Measurements from ENCODE around the gene PRRG4. TPM values are rescaled to one million over a fixed set of nuclear protein-coding genes. Genes with fewer than 3 reads are reported as not detected.
"Not testable (repeated sequence)": the region's sequence is repeated elsewhere in the genome, so short reads cannot be mapped to it uniquely, and the experiment has no call there.

Gene PRRG4
- total RNA-seq, 1 donor = 0.36 TPM

- Histone ChIP-seq H3K36me3 (ENCODE audit: insufficient read depth, low read length) (no peaks in the 10 kb centered on the region), H3K79me2 (ENCODE audit: insufficient read depth, low read length) (no peaks in the 10 kb centered on the region), H4K20me1 (ENCODE audit: insufficient read depth, low read length) (no peaks in the 10 kb centered on the region), H3K27me3 (ENCODE audit: insufficient read depth, low read length) (no peaks in the 10 kb centered on the region), H3K4me1 (ENCODE audit: insufficient read depth, low read length) (peaks cover 4% of the 10 kb centered on the region), H3K27ac (ENCODE audit: low read depth, low read length) (no peak overlapping the region), H3K4me3 (ENCODE audit: insufficient read depth, low read length) (no peak overlapping the region), H3K9me3 (ENCODE audit: low read depth, low read length) (no peaks in the 10 kb centered on the region), H2AFZ (ENCODE audit: low read length) (no peak overlapping the region), H3K4me2 (ENCODE audit: insufficient read depth, low read length) (no peak overlapping the region)
- peak; percentile 68 for DNase-seq (ENCODE audit: insufficient read length, low spot score, missing footprints)
- peak; percentile 60 for TF ChIP-seq CTCF (IDR thresholded peaks at IDR 0.05; ENCODE audit: extremely low read depth, low read depth, low read length)
Observed at GRCh38 chr11:32884770-32885384, 55.1 kb downstream of the PRRG4 start.

- TF ChIP-seq CTCF (IDR thresholded peaks at IDR 0.05; ENCODE audit: extremely low read depth, low read depth, low read length) = no peak
- no peak for DNase-seq (ENCODE audit: insufficient read length, low spot score, missing footprints)
- Histone ChIP-seq H4K20me1 (ENCODE audit: insufficient read depth, low read length) (no peaks in the 10 kb centered on the region), H3K27me3 (ENCODE audit: insufficient read depth, low read length) (no peaks in the 10 kb centered on the region), H3K4me1 (ENCODE audit: insufficient read depth, low read length) (peaks cover 4% of the 10 kb centered on the region), H3K79me2 (ENCODE audit: insufficient read depth, low read length) (no peaks in the 10 kb centered on the region), H3K4me3 (ENCODE audit: insufficient read depth, low read length) (no peak overlapping the region), H3K36me3 (ENCODE audit: insufficient read depth, low read length) (no peaks in the 10 kb centered on the region), H3K27ac (ENCODE audit: low read depth, low read length) (no peak overlapping the region), H3K4me2 (ENCODE audit: insufficient read depth, low read length) (no peak overlapping the region), H2AFZ (ENCODE audit: low read length) (no peak overlapping the region), H3K9me3 (ENCODE audit: low read depth, low read length) (no peaks in the 10 kb centered on the region)
Observed at GRCh38 chr11:32885556-32885955, 55.8 kb downstream of the PRRG4 start.

GRCh38 chr11:32886180-32886579, 56.5 kb downstream of the PRRG4 start:
- no peak for TF ChIP-seq CTCF (IDR thresholded peaks at IDR 0.05; ENCODE audit: extremely low read depth, low read depth, low read length)
- no peaks in the 10 kb centered on the region for H3K79me2 ChIP-seq (ENCODE audit: insufficient read depth, low read length)
- no peaks in the 10 kb centered on the region for H3K27me3 ChIP-seq (ENCODE audit: insufficient read depth, low read length)
- H2AFZ ChIP-seq (ENCODE audit: low read length) = no peak overlapping the region
- H3K9me3 ChIP-seq (ENCODE audit: low read depth, low read length) = no peaks in the 10 kb centered on the region
- no peak overlapping the region for H3K4me3 ChIP-seq (ENCODE audit: insufficient read depth, low read length)
- H3K4me2 ChIP-seq (ENCODE audit: insufficient read depth, low read length) = no peak overlapping the region
- H3K27ac ChIP-seq (ENCODE audit: low read depth, low read length) = no peak overlapping the region
- no peak for DNase-seq (ENCODE audit: insufficient read length, low spot score, missing footprints)
- H3K36me3 ChIP-seq (ENCODE audit: insufficient read depth, low read length) = no peaks in the 10 kb centered on the region
- peaks cover 4% of the 10 kb centered on the region for H3K4me1 ChIP-seq (ENCODE audit: insufficient read depth, low read length)
- H4K20me1 ChIP-seq (ENCODE audit: insufficient read depth, low read length) = no peaks in the 10 kb centered on the region

- H3K27me3 ChIP-seq (ENCODE audit: insufficient read depth, low read length); H3K4me2 ChIP-seq (ENCODE audit: insufficient read depth, low read length); H3K27ac ChIP-seq (ENCODE audit: low read depth, low read length); H3K9me3 ChIP-seq (ENCODE audit: low read depth, low read length); H3K79me2 ChIP-seq (ENCODE audit: insufficient read depth, low read length); DNase-seq (ENCODE audit: insufficient read length, low spot score, missing footprints); H2AFZ ChIP-seq (ENCODE audit: low read length); H4K20me1 ChIP-seq (ENCODE audit: insufficient read depth, low read length); H3K36me3 ChIP-seq (ENCODE audit: insufficient read depth, low read length); H3K4me3 ChIP-seq (ENCODE audit: insufficient read depth, low read length): not testable (repeated sequence)
- H3K4me1 ChIP-seq (ENCODE audit: insufficient read depth, low read length) = peaks cover 11% of the 10 kb centered on the region
Observed at GRCh38 chr11:32887707-32888383, 58.1 kb downstream of the PRRG4 start.

- peaks cover 11% of the 10 kb centered on the region for H3K4me1 ChIP-seq (ENCODE audit: insufficient read depth, low read length)
- not testable (repeated sequence) for H3K4me2 ChIP-seq (ENCODE audit: insufficient read depth, low read length); H2AFZ ChIP-seq (ENCODE audit: low read length); H3K27ac ChIP-seq (ENCODE audit: low read depth, low read length); H4K20me1 ChIP-seq (ENCODE audit: insufficient read depth, low read length); H3K36me3 ChIP-seq (ENCODE audit: insufficient read depth, low read length); H3K27me3 ChIP-seq (ENCODE audit: insufficient read depth, low read length); H3K9me3 ChIP-seq (ENCODE audit: low read depth, low read length); H3K79me2 ChIP-seq (ENCODE audit: insufficient read depth, low read length); DNase-seq (ENCODE audit: insufficient read length, low spot score, missing footprints); H3K4me3 ChIP-seq (ENCODE audit: insufficient read depth, low read length)
Observed at GRCh38 chr11:32888384-32888710, 58.6 kb downstream of the PRRG4 start.

Data from osteoblast (primary cell).